Hepatocyte (in vitro differentiated cells): Measurements from ENCODE around the gene GLI3.

Source experiments
- EZH2phosphoT487 ChIP-seq: fragments of 200-600 bp; sonication (generic); IDR thresholded peaks from one replicate; pipeline ENCODE4 v1.6.1; 2018; ENCODE audit warnings: antibody characterized with exemption, mild to moderate bottlenecking, low read depth, moderate library complexity; ENCODE audit not compliant: unreplicated experiment, severe bottlenecking
- TF ChIP-seq, protein P1 (sequence below): fragments of 200-600 bp; sonication (generic); IDR thresholded peaks from 2 replicates; pipeline ENCODE4 v1.5.1; 2016; ENCODE audit warnings: antibody characterized with exemption, mild to moderate bottlenecking; ENCODE audit not compliant: poor library complexity

DNA sequence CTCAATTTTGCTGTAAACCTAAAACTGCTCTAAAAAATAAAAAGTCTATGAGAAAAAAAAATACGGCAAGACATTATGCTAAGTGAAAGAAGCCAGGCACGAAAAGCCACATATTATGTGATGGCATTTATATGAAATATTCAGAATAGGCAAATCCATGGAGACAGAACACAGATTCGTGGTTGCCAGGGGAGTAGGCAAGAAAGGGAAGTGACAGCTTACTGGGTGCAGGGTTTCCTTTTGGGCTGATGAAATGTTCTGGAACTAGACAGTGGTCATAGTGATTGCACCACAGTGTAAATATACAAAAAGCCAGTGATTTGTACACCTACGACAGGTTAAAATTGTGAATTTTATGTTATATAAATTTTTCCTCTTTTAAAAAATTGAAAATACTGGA lies 41.3 kb upstream of the GLI3 start:
- TF ChIP-seq, protein P1, sequence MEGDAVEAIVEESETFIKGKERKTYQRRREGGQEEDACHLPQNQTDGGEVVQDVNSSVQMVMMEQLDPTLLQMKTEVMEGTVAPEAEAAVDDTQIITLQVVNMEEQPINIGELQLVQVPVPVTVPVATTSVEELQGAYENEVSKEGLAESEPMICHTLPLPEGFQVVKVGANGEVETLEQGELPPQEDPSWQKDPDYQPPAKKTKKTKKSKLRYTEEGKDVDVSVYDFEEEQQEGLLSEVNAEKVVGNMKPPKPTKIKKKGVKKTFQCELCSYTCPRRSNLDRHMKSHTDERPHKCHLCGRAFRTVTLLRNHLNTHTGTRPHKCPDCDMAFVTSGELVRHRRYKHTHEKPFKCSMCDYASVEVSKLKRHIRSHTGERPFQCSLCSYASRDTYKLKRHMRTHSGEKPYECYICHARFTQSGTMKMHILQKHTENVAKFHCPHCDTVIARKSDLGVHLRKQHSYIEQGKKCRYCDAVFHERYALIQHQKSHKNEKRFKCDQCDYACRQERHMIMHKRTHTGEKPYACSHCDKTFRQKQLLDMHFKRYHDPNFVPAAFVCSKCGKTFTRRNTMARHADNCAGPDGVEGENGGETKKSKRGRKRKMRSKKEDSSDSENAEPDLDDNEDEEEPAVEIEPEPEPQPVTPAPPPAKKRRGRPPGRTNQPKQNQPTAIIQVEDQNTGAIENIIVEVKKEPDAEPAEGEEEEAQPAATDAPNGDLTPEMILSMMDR = no peak
- no peak for TF ChIP-seq EZH2phosphoT487
